OCI-LY3 (cell line): ENCODE measurements around the gene ABTB2.

Experiments used
- H2AFZ ChIP-seq: fragments of 200-600, 300-600 bp; shearing (Covaris generic); 2 replicates; pipeline ENCODE4 v1.6.0; 2014; ENCODE audit warnings: antibody characterized with exemption, low read depth, low read length
- H3K27ac ChIP-seq: fragments of 200-600, 300-600 bp; sonication (generic); 2 replicates; pipeline ENCODE4 v1.5.1; 2014; ENCODE audit warnings: mild to moderate bottlenecking, low read length, moderate library complexity, mixed read lengths
- H3K27me3 ChIP-seq: fragments of 200-600, 300-600 bp; sonication (generic); 2 replicates; pipeline ENCODE4 v1.6.1; 2014; ENCODE audit warnings: low read depth, low read length, mixed read lengths
- H3K36me3 ChIP-seq: fragments of 200-600, 300-600 bp; sonication (generic); replicated peaks from 2 replicates; pipeline ENCODE3; 2014; ENCODE audit warnings: low read depth, low read length, mixed read lengths
- H3K4me1 ChIP-seq: fragments of 300-600, 200-600 bp; sonication (generic); 2 replicates; pipeline ENCODE4 v1.6.1; 2014; ENCODE audit warnings: low read length, mixed read lengths
- H3K4me2 ChIP-seq: fragments of 200-600, 300-600 bp; sonication (generic); 2 replicates; pipeline ENCODE4 v1.6.1; 2014; ENCODE audit warnings: low read length, mixed read lengths
- H3K4me3 ChIP-seq: fragments of 300-600, 200-600 bp; sonication (generic); 2 replicates; pipeline ENCODE4 v1.5.1; 2014; ENCODE audit warnings: antibody characterized with exemption, mild to moderate bottlenecking, low read length, moderate library complexity
- H3K79me2 ChIP-seq: fragments of 300-600, 200-600 bp; shearing (Covaris generic); 2 replicates; pipeline ENCODE4 v1.6.1; 2014; ENCODE audit warnings: mild to moderate bottlenecking, low read length, mixed read lengths
- H3K9ac ChIP-seq: fragments of 300-600, 200-600 bp; shearing (Covaris generic); 2 replicates; pipeline ENCODE4 v1.6.0; 2014; ENCODE audit warnings: mild to moderate bottlenecking, low read length, moderate library complexity
- H3K9me3 ChIP-seq: fragments of 200-600, 300-600 bp; shearing (Covaris generic); 2 replicates; pipeline ENCODE4 v1.6.1; 2014; ENCODE audit warnings: low read length, mixed read lengths; ENCODE audit not compliant: insufficient read depth
- H4K20me1 ChIP-seq: fragments of 200-600, 300-600 bp; sonication (generic); 2 replicates; pipeline ENCODE4 v1.6.1; 2016; ENCODE audit warnings: low read length, mixed read lengths; ENCODE audit not compliant: insufficient read depth
- CTCF ChIP-seq: fragments of 200-600, 300-600 bp; sonication (generic); IDR thresholded peaks from 2 replicates; pipeline ENCODE4 v1.5.1; 2014; ENCODE audit warnings: antibody characterized with exemption, low read length, low read depth
- EZH2phosphoT487 ChIP-seq: fragments of 200-600 bp; shearing (Covaris generic); IDR thresholded peaks from 2 replicates; pipeline ENCODE4 v1.6.1; 2018; ENCODE audit warnings: antibody characterized with exemption, mixed run types, low read depth

The ABTB2 gene

GRCh38 chr11:34318111-34319037, 39.4 kb downstream of the ABTB2 start:
- H3K27ac ChIP-seq, result no peak overlapping the region
- H3K36me3 ChIP-seq, result no peaks in the 10 kb centered on the region
- no peak overlapping the region for H3K4me2 ChIP-seq
- no peaks in the 10 kb centered on the region for H3K9me3 ChIP-seq
- peaks cover 1% of the 10 kb centered on the region; the same call in 1 of the 2 replicates for H3K4me1 ChIP-seq
- TF ChIP-seq CTCF (no peak), EZH2phosphoT487 (no peak)
- no peak overlapping the region for H2AFZ ChIP-seq
- peaks cover 1% of the 10 kb centered on the region; the same call in 1 of the 2 replicates for H3K79me2 ChIP-seq
- H3K4me3 ChIP-seq, result no peak overlapping the region
- no peak overlapping the region for H3K9ac ChIP-seq
- H3K27me3 ChIP-seq, result no peaks in the 10 kb centered on the region
- peaks cover 9% of the 10 kb centered on the region; the same call in 1 of the 2 replicates for H4K20me1 ChIP-seq

GRCh38 chr11:34317666-34318065, 40.1 kb downstream of the ABTB2 start:
- no peaks in the 10 kb centered on the region; the same call in 1 of the 2 replicates for H3K79me2 ChIP-seq
- H3K4me1 ChIP-seq, result peaks cover 8% of the 10 kb centered on the region; the same call in 1 of the 2 replicates
- H4K20me1 ChIP-seq, result peaks cover 8% of the 10 kb centered on the region; the same call in 1 of the 2 replicates
- TF ChIP-seq EZH2phosphoT487, result no peak
- TF ChIP-seq CTCF, result no peak
- H3K4me2 ChIP-seq, result no peak overlapping the region
- H3K27me3 ChIP-seq, result no peaks in the 10 kb centered on the region
- no peak overlapping the region for H3K27ac ChIP-seq
- H3K9me3 ChIP-seq, result no peaks in the 10 kb centered on the region
- no peak overlapping the region for H3K4me3 ChIP-seq
- no peak overlapping the region for H3K9ac ChIP-seq
- H3K36me3 ChIP-seq, result no peaks in the 10 kb centered on the region
- H2AFZ ChIP-seq, result no peak overlapping the region

GRCh38 chr11:34317036-34317360, 40.8 kb downstream of the ABTB2 start:
- H3K9ac ChIP-seq, result no peak overlapping the region
- no peaks in the 10 kb centered on the region; the same call in 1 of the 2 replicates for H3K79me2 ChIP-seq
- no peak overlapping the region for H2AFZ ChIP-seq
- TF ChIP-seq EZH2phosphoT487, result no peak
- TF ChIP-seq CTCF, result no peak
- no peaks in the 10 kb centered on the region for H3K36me3 ChIP-seq
- H3K4me2 ChIP-seq, result no peak overlapping the region
- H3K9me3 ChIP-seq, result no peaks in the 10 kb centered on the region
- H3K27me3 ChIP-seq, result no peaks in the 10 kb centered on the region
- H4K20me1 ChIP-seq, result peaks cover 8% of the 10 kb centered on the region; the same call in 1 of the 2 replicates
- H3K27ac ChIP-seq, result no peak overlapping the region
- H3K4me1 ChIP-seq, result peaks cover 8% of the 10 kb centered on the region; the same call in 1 of the 2 replicates
- H3K4me3 ChIP-seq, result no peak overlapping the region

GRCh38 chr11:34316347-34317035, 41.3 kb downstream of the ABTB2 start:
- no peak overlapping the region for H3K4me2 ChIP-seq
- TF ChIP-seq EZH2phosphoT487, result no peak
- no peak for TF ChIP-seq CTCF
- no peak overlapping the region for H2AFZ ChIP-seq
- H3K9me3 ChIP-seq, result no peaks in the 10 kb centered on the region
- H3K27me3 ChIP-seq, result no peaks in the 10 kb centered on the region
- H3K27ac ChIP-seq, result no peak overlapping the region
- H3K79me2 ChIP-seq, result no peaks in the 10 kb centered on the region; the same call in 1 of the 2 replicates
- peaks cover 8% of the 10 kb centered on the region; the same call in 1 of the 2 replicates for H3K4me1 ChIP-seq
- no peaks in the 10 kb centered on the region for H3K36me3 ChIP-seq
- peaks cover 8% of the 10 kb centered on the region; the same call in 1 of the 2 replicates for H4K20me1 ChIP-seq
- no peak overlapping the region for H3K9ac ChIP-seq
- H3K4me3 ChIP-seq, result no peak overlapping the region
